HG02610 (cell line): Measurements from ENCODE around the gene PHKB.

ENCODE experiments used
- ATAC-seq: cut with Tn5 transposase; IDR thresholded peaks from one replicate; pipeline ENCODE4 v1.9.1; 2021; ENCODE audit warnings: mild to moderate bottlenecking, moderate library complexity; ENCODE audit not compliant: unreplicated experiment

The PHKB gene

GRCh38 chr16:47565454-47565853 is 104.3 kb downstream of the PHKB start:
- no peak for ATAC-seq

- no peak for ATAC-seq
Observed at GRCh38 chr16:47567321-47567720, 106.2 kb downstream of the PHKB start.

- no peak for ATAC-seq
Observed at GRCh38 chr16:47568351-47568750, 107.2 kb downstream of the PHKB start.

- ATAC-seq, result no peak
Observed at GRCh38 chr16:47571049-47571448, 109.9 kb downstream of the PHKB start.

GRCh38 chr16:47571711-47572110 is 110.6 kb downstream of the PHKB start:
- no peak for ATAC-seq

GRCh38 chr16:47574091-47575054 is 113.2 kb downstream of the PHKB start:
- no peak for ATAC-seq

- no peak for ATAC-seq
Observed at GRCh38 chr16:47577029-47577428, 115.9 kb downstream of the PHKB start.

GRCh38 chr16:47578033-47578432 is 116.9 kb downstream of the PHKB start:
- ATAC-seq, result no peak

GRCh38 chr16:47578573-47578972 is 117.4 kb downstream of the PHKB start:
- no peak for ATAC-seq

- ATAC-seq, result no peak
Observed at GRCh38 chr16:47581114-47581513, 120.0 kb downstream of the PHKB start.

GRCh38 chr16:47584464-47585225 is 123.5 kb downstream of the PHKB start:
- no peak for ATAC-seq

- no peak for ATAC-seq
Observed at GRCh38 chr16:47586121-47586520, 125.0 kb downstream of the PHKB start.

- no peak for ATAC-seq
Observed at GRCh38 chr16:47590472-47590871, 129.3 kb downstream of the PHKB start.

- no peak for ATAC-seq
Observed at GRCh38 chr16:47592232-47592631, 131.1 kb downstream of the PHKB start.

GRCh38 chr16:47599512-47599911 is 138.4 kb downstream of the PHKB start:
- ATAC-seq, result no peak

GRCh38 chr16:47600376-47600775 is 139.2 kb downstream of the PHKB start:
- no peak for ATAC-seq

GRCh38 chr16:47604306-47604705 is 143.2 kb downstream of the PHKB start:
- ATAC-seq, result no peak

GRCh38 chr16:47611042-47611441 is 149.9 kb downstream of the PHKB start:
- no peak for ATAC-seq

GRCh38 chr16:47611848-47612493 is 150.8 kb downstream of the PHKB start:
- ATAC-seq, result no peak

- ATAC-seq, result no peak
Observed at GRCh38 chr16:47612711-47613110, 151.6 kb downstream of the PHKB start.

GRCh38 chr16:47613251-47613650 is 152.1 kb downstream of the PHKB start:
- ATAC-seq, result no peak
